ENCODE results near the gene SPECC1L.

GRCh38 chr22:24467340-24467739 lies 196.7 kb downstream of the SPECC1L start:
- no peak for TF ChIP-seq CTCF (IDR thresholded peaks at IDR 0.05; ENCODE audit: insufficient read depth, low read length)
- TF ChIP-seq POLR2AphosphoS5 (IDR thresholded peaks at IDR 0.05; ENCODE audit: low read depth), result no peak
- TF ChIP-seq GABPA (IDR thresholded peaks at IDR 0.05; ENCODE audit: low read depth), result no peak
- TF ChIP-seq, protein P1, sequence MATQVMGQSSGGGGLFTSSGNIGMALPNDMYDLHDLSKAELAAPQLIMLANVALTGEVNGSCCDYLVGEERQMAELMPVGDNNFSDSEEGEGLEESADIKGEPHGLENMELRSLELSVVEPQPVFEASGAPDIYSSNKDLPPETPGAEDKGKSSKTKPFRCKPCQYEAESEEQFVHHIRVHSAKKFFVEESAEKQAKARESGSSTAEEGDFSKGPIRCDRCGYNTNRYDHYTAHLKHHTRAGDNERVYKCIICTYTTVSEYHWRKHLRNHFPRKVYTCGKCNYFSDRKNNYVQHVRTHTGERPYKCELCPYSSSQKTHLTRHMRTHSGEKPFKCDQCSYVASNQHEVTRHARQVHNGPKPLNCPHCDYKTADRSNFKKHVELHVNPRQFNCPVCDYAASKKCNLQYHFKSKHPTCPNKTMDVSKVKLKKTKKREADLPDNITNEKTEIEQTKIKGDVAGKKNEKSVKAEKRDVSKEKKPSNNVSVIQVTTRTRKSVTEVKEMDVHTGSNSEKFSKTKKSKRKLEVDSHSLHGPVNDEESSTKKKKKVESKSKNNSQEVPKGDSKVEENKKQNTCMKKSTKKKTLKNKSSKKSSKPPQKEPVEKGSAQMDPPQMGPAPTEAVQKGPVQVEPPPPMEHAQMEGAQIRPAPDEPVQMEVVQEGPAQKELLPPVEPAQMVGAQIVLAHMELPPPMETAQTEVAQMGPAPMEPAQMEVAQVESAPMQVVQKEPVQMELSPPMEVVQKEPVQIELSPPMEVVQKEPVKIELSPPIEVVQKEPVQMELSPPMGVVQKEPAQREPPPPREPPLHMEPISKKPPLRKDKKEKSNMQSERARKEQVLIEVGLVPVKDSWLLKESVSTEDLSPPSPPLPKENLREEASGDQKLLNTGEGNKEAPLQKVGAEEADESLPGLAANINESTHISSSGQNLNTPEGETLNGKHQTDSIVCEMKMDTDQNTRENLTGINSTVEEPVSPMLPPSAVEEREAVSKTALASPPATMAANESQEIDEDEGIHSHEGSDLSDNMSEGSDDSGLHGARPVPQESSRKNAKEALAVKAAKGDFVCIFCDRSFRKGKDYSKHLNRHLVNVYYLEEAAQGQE (IDR thresholded peaks at IDR 0.05; ENCODE audit: insufficient replicate concordance, low read depth), result no peak
